PC-3 (cell line): ENCODE results near the gene C1QL4. TPM values are rescaled to one million over a fixed set of nuclear protein-coding genes. Genes with fewer than 3 reads are reported as not detected.

Experiments
- ATAC-seq: fragments of 200-7000 bp; cut with Tn5 transposase; 2 replicates; pipeline ENCODE4 v1.9.1; 2020; ENCODE audit warnings: mild to moderate bottlenecking, moderate library complexity
- BruUV-seq: library from RNA; stranded (reverse); fragments of 400-500 nt; replicated peaks from 2 replicates; lab custom pipeline; 2021; lab: Mats Ljungman, UMichigan
- CTCF ChIA-PET: fragments of 300-600 bp; sonication (Branson Sonifier 250); formaldehyde crosslinking; loops from one replicate; lab custom pipeline; 2022; ENCODE audit warnings: antibody characterized with exemption; lab: Charles Lee
- POLR2A ChIA-PET: fragments of 300-600 bp; sonication (Branson Sonifier 250); formaldehyde crosslinking; loops from one replicate; lab custom pipeline; 2022; ENCODE audit warnings: antibody characterized with exemption; ENCODE audit not compliant: unreplicated experiment; lab: Charles Lee
- DNase-seq: peaks from one replicate; pipeline ENCODE4 v3.0.0-alpha.2; 2015
- H2AFZ ChIP-seq: fragments of 300-600 bp; sonication (generic); 2 replicates; pipeline ENCODE4 v1.6.0; 2016; ENCODE audit warnings: antibody characterized with exemption, low read length
- H3F3A ChIP-seq: fragments of 300-600 bp; sonication (generic); one replicate; pipeline ENCODE4 v1.6.0; 2017; ENCODE audit warnings: antibody characterized with exemption, low read length, control low read depth, mild to moderate bottlenecking; ENCODE audit not compliant: unreplicated experiment
- H3K27ac ChIP-seq: fragments of 300-600 bp; sonication (generic); 2 replicates; pipeline ENCODE4 v1.5.1; 2016; ENCODE audit warnings: mild to moderate bottlenecking, low read length
- H3K27me3 ChIP-seq: fragments of 300-600 bp; sonication (generic); 2 replicates; pipeline ENCODE4 v1.6.1; 2016; ENCODE audit warnings: low read length, mixed read lengths
- H3K36me3 ChIP-seq: fragments of 300-600 bp; sonication (generic); 2 replicates; pipeline ENCODE4 v1.6.1; 2016; ENCODE audit warnings: low read depth, mixed run types, low read length, mixed read lengths
- H3K4me1 ChIP-seq: fragments of 300-600 bp; sonication (generic); 2 replicates; pipeline ENCODE4 v1.5.1; 2016; ENCODE audit warnings: low read length; ENCODE audit not compliant: insufficient read depth
- H3K4me2 ChIP-seq: fragments of 300-600 bp; sonication (generic); 2 replicates; pipeline ENCODE4 v1.6.0; 2016; ENCODE audit warnings: low read length
- H3K4me3 ChIP-seq: fragments of 300-600 bp; sonication (generic); 2 replicates; pipeline ENCODE4 v1.5.1; 2016; ENCODE audit warnings: mild to moderate bottlenecking, low read length, mixed read lengths
- H3K79me2 ChIP-seq: fragments of 300-600 bp; sonication (generic); 2 replicates; pipeline ENCODE4 v1.6.1; 2017; ENCODE audit warnings: low read length, mixed read lengths
- H3K9ac ChIP-seq: fragments of 300-600 bp; sonication (generic); 2 replicates; pipeline ENCODE4 v1.6.0; 2016; ENCODE audit warnings: mild to moderate bottlenecking, low read length
- H3K9me2 ChIP-seq: fragments of 300-600 bp; sonication (generic); replicated peaks from 2 replicates; pipeline ENCODE4 v1.6.1; 2016; ENCODE audit warnings: mixed run types, low read length, mixed read lengths
- H3K9me3 ChIP-seq: fragments of 300-600 bp; sonication (generic); 2 replicates; pipeline ENCODE4 v1.6.1; 2016; ENCODE audit warnings: low read length, mixed read lengths
- H4K20me1 ChIP-seq: fragments of 300-600 bp; sonication (generic); 2 replicates; pipeline ENCODE4 v1.6.1; 2016; ENCODE audit warnings: low read length, mixed read lengths
- CTCF ChIP-seq: fragments of 300-600 bp; sonication (generic); conservative IDR thresholded peaks from 2 replicates; pipeline ENCODE4 v1.5.1; 2017; ENCODE audit warnings: antibody characterized with exemption, low read depth, mild to moderate bottlenecking, low read length
- EZH2 ChIP-seq: fragments of 300-600 bp; sonication (generic); IDR thresholded peaks from one replicate; pipeline ENCODE4 v1.6.1; 2017; ENCODE audit warnings: antibody characterized with exemption, mild to moderate bottlenecking, low read length; ENCODE audit not compliant: unreplicated experiment
- EZH2phosphoT487 ChIP-seq: fragments of 300-600 bp; sonication (generic); IDR thresholded peaks from 2 replicates; pipeline ENCODE4 v1.6.1; 2018; ENCODE audit warnings: mild to moderate bottlenecking, antibody characterized with exemption, low read length, borderline replicate concordance
- intact Hi-C: fragments of 100-400 bp; cut with micrococcal nuclease; formaldehyde crosslinking; loops from 2 replicates; pipeline ENCODE4 v1.9.0; 2023
- total RNA-seq: library from RNA; depleted of rRNA; stranded (reverse); fragments of >200 nt; gene quantifications from 2 replicates; pipeline ENCODE4 v1.2.3, GENCODE V29; 2014

C1QL4 gene
- total RNA-seq, 1 experiment from 2014 or later, result 5.3 TPM

- ATAC-seq (no peak), DNase-seq (no peak)
- Histone ChIP-seq H3K27ac (no peak overlapping the region), H3K36me3 (no peaks in the 10 kb centered on the region), H3K4me1 (peaks cover 23% of the 10 kb centered on the region), H2AFZ (no peak overlapping the region), H3K9me3 (no peaks in the 10 kb centered on the region), H3F3A (no peaks in the 10 kb centered on the region), H3K4me3 (no peak overlapping the region), H3K79me2 (no peaks in the 10 kb centered on the region), H3K9me2 (no peaks in the 10 kb centered on the region), H3K4me2 (no peak overlapping the region), H3K27me3 (no peaks in the 10 kb centered on the region), H4K20me1 (no peaks in the 10 kb centered on the region), H3K9ac (no peak overlapping the region)
- ChIA-PET POLR2A (no interaction called here), CTCF (interaction anchor here (1.6 to 3.3 kb wide), 2 partner anchors 12 to 153 kb away, joined by 16 to 63 read pairs; partner anchors contain the start of gene DNAJC22)
- TF ChIP-seq EZH2 (no peak), EZH2phosphoT487 (no peak), CTCF (no peak)
- intact Hi-C loops, result no loop called here
- BruUV-seq, result no TSS peak
These were observed 22.7 kb upstream of the C1QL4 start for GRCh38 chr12:49359671-49360070.

GRCh38 chr12:49358483-49359141 lies 21.6 kb upstream of the C1QL4 start:
- Histone ChIP-seq H4K20me1 (no peaks in the 10 kb centered on the region), H3K79me2 (no peaks in the 10 kb centered on the region), H3K9me2 (no peaks in the 10 kb centered on the region), H3K4me2 (peak overlapping the region; percentile 55), H3K27me3 (no peaks in the 10 kb centered on the region), H3K9me3 (no peaks in the 10 kb centered on the region), H3K4me3 (0 out of 2 replicates have a peak overlapping the region, but pooled peaks have one; percentile 2), H3F3A (no peaks in the 10 kb centered on the region), H3K4me1 (peaks cover 21% of the 10 kb centered on the region), H2AFZ (peak overlapping the region; percentile 14; the same call in 1 of the 2 replicates), H3K27ac (no peak overlapping the region), H3K9ac (no peak overlapping the region), H3K36me3 (no peaks in the 10 kb centered on the region)
- BruUV-seq, result no TSS peak
- DNase-seq, result peak; percentile 63
- ChIA-PET POLR2A (interaction anchor here (0.5 to 1.5 kb wide), 5 partner anchors 8 to 470 kb away, joined by 3 to 20 read pairs (median 4); partner anchors contain the start of genes NCKAP5L and SPATS2), CTCF (interaction anchor here (0.5 to 3.3 kb wide), 13 partner anchors 8 to 198 kb away, joined by 3 to 63 read pairs (median 6); partner anchors contain the start of genes DNAJC22 and SPATS2)
- peak; percentile 89 for ATAC-seq
- intact Hi-C loops, result loop anchor here (1.0 kb wide), 2 partner anchors 9 to 156 kb away; partner anchors contain the start of gene SPATS2
- TF ChIP-seq CTCF (peak; percentile 92), EZH2phosphoT487 (no peak)
